Stimulated activated naive CD8-positive, alpha-beta T cell treated with anti-CD3 and anti-CD28 coated beads, Interleukin-15, Interleukin-2, amounts not matched to agents 100 ng/mL and 50 ng/mL, for 24 hours (primary cell): ENCODE measurements around the gene PEX1.
"Not testable (repeated sequence)": the region's sequence is repeated elsewhere in the genome, so short reads cannot be mapped to it uniquely, and the experiment has no call there.

Source experiments
- H3K27ac Mint-ChIP-seq: one replicate; pipeline ENCODE4 v1.8.0; 2021; ENCODE audit warnings: mild to moderate bottlenecking, mixed read lengths
- H3K27me3 Mint-ChIP-seq: one replicate; pipeline ENCODE4 v1.8.0; 2021; ENCODE audit warnings: mixed read lengths
- H3K36me3 Mint-ChIP-seq: one replicate; pipeline ENCODE4 v1.8.0; 2021; ENCODE audit warnings: low read depth, mixed read lengths
- H3K4me1 Mint-ChIP-seq: one replicate; pipeline ENCODE4 v1.8.0; 2021; ENCODE audit warnings: low read depth, mixed read lengths
- H3K4me3 Mint-ChIP-seq: one replicate; pipeline ENCODE4 v1.8.0; 2021; ENCODE audit warnings: mild to moderate bottlenecking, mixed read lengths
- H3K9me3 Mint-ChIP-seq: one replicate; pipeline ENCODE4 v1.8.0; 2021; ENCODE audit warnings: mixed read lengths

PEX1 gene

DNA sequence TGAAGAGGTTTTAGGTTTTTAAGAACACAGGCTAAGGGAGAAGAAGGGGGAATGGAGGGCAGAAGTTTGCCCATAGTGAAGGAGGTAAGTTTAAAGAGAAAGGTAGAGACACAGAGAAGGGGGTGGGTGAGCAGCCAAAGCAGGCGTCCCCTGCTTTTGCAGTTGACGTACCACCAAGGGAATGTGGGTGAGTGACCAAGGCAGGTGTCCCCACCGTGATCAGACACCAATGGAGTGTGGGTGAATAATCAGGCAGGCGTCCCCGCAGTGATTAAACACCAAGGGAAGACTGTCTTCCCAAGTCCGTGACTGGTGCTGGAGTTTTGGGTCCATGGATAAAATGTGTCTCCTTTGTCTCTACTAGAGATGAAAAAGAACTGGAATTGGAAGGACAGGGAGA, 44.1 kb downstream of the PEX1 start:
- not testable (repeated sequence) for H3K4me3 Mint-ChIP-seq, H3K9me3 Mint-ChIP-seq, H3K27me3 Mint-ChIP-seq, H3K4me1 Mint-ChIP-seq, H3K27ac Mint-ChIP-seq
- H3K36me3 Mint-ChIP-seq: peaks cover 17% of the 10 kb centered on the region

DNA sequence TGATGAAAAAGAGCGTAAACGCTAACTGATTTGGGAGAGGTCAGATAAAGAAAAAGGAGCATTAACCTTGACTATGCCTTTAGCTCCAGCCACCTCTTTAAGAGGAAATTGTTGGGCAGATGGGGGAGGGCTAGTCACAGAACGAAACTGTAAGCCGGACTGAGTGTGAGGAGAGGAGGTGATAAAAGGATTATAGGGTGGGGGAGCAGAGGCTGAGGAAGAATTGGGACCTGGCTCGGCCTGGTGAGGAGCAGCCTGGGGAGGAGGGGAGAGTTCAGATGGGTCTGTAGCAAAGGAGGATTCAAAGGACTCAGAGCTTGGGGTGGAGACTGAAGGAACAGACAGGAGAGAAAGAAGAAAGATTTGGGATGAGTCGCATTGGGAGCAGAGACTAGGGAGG, 44.7 kb downstream of the PEX1 start:
- H3K27ac Mint-ChIP-seq, H3K4me1 Mint-ChIP-seq, H3K9me3 Mint-ChIP-seq, H3K4me3 Mint-ChIP-seq, H3K27me3 Mint-ChIP-seq: not testable (repeated sequence)
- peaks cover 15% of the 10 kb centered on the region for H3K36me3 Mint-ChIP-seq

DNA sequence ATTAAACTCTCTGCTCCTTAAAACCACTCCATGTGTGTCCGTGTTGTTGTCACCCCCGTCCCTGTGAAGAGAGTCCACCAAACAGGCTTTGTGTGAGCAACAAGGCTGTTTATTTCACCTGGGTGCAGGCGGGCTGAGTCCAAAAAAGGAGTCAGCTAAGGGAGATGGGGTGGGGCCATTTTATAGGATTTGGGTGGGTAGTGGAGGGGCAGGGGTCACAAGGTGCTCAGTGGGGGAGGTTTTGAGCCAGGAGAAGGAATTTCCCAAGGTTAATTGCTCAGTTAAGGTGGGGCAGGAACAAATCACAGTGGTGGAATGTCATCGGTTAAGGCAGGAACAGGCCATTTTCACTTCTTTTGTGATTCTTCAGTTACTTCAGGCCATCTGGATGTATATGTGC, 49.2 kb downstream of the PEX1 start:
- H3K4me1 Mint-ChIP-seq, H3K4me3 Mint-ChIP-seq, H3K9me3 Mint-ChIP-seq, H3K27me3 Mint-ChIP-seq, H3K27ac Mint-ChIP-seq, H3K36me3 Mint-ChIP-seq: not testable (repeated sequence)

DNA sequence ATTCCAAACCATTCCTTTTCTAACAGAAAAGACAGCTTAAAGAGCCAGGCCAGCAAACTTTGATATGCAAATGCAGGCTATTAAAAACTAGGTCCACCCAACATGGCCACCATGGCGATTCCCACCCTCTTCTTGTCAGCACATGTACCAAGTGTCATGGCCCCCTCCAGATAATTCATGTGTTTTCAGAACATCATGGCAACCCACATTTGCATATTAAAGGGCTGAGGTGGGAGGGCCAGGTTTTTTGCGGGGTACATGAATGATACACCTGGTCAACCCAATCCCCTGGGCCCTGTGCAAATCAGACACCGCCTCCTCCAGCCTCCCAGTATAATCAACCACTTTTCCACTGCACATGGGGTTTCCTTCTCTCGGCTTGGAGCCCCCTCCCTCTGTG, 49.6 kb downstream of the PEX1 start:
- no peaks in the 10 kb centered on the region for H3K27me3 Mint-ChIP-seq
- no peaks in the 10 kb centered on the region for H3K36me3 Mint-ChIP-seq
- H3K27ac Mint-ChIP-seq: no peak overlapping the region
- no peaks in the 10 kb centered on the region for H3K4me1 Mint-ChIP-seq
- H3K4me3 Mint-ChIP-seq: no peak overlapping the region
- no peaks in the 10 kb centered on the region for H3K9me3 Mint-ChIP-seq

DNA sequence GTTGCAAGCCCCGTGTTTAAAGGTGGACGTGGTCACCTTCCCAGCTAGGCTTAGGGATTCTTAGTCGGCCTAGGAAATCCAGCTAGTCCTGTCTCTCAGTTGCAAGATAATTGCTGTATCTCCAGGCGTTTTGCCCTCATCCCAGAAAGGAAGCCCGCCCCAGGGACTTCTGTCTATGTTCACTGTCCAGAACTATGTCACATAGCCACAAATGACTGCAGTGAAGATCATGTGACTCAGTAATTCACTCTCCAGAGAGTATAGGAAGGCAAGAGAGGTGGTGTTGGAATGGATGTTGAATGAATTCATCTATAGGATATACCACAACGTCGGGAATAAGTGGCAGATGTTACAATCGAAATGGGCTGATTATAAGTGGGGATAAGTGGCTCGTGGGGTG, 50.2 kb downstream of the PEX1 start:
- Mint-ChIP-seq H3K27ac (no peak overlapping the region), H3K9me3 (no peaks in the 10 kb centered on the region), H3K4me3 (no peak overlapping the region), H3K36me3 (no peaks in the 10 kb centered on the region), H3K4me1 (no peaks in the 10 kb centered on the region), H3K27me3 (no peaks in the 10 kb centered on the region)

DNA sequence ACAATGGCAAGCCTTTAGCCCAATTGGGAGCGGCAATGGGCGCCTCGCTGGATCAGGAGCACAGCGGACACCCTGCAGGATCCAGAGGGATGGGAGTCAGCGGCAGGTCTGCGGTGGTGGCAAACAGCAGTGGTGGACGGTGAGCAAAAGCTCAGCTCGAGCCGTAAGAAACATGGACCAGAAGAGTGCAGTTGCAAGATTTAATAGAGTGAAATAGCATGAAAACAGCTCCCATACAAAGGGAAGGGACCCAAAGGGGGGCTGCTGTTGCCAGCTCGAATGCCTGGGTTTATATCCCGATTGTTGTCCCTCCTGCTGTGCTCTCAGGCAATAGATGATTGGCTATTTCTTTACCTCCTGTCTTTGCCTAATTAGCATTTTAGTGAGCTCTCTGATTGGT, 50.6 kb downstream of the PEX1 start, which contains the start of gene ERVW-1:
ERVW-1 (minus strand) TSS at position 266 of the 400 bp plus-strand sequence. CDS start 7,565 bp downstream, outside the sequence.
- not testable (repeated sequence) for H3K27ac Mint-ChIP-seq, H3K4me3 Mint-ChIP-seq, H3K9me3 Mint-ChIP-seq, H3K27me3 Mint-ChIP-seq, H3K36me3 Mint-ChIP-seq, H3K4me1 Mint-ChIP-seq

DNA sequence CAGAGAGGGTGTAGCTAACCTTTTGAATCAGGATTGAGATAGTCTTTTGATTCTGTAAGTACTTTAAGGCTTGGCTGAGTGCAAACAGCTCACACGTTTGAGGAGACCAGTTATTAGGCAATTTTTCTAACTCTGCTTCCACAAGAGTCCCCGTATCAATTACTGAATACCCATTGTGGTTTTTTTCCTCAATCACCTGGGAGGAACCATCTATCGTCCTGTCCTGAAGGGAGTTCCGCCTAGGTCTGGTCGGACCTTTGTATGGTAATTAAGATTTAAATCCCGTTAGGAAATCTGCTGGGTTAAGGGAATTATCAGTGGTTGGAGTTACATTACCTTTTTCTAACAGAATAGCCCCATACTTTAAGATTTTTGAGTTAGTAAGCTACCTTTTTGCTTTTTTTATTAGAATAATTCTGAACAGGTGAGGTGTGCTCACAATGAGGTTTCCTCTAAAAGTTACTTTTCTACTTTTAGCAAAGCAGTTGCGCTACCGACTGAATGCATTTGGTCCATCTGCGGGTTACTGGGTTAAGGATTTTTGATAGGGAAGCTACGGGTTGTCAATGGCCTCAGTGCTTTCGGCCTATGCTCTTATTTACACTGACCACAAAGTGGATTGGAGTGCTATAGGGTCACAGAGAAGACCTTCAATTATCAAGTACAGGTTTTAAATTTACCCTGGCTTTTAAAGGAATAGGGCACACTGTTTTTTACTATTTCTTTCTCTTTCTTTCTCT, 52.3 kb downstream of the PEX1 start:
- H3K4me3 Mint-ChIP-seq: not testable (repeated sequence)

DNA sequence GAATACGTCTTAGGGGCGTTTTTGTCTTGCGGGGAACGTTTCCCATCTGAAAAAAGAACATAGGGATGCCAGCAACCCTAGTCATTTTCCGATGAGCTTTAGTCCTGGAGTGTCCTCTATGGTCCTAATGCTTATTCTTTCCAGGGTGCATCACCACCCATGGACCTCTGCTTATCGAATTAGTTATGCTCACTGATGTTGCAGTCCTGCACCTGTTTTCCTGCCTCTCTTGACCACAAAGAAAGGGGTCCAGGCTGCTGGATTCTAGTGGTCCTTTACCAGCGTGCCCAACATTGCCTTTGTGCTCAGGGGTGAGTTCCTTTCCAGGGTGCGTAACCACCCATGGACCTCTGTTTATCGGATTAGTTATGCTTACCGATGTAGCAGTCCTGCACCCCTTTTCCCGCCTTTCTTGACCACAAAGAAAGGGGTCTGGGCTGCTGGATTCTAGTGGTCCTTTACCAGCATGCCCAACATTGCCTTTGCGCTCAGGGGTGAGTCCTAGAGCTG, 53.0 kb downstream of the PEX1 start:
- not testable (repeated sequence) for H3K27ac Mint-ChIP-seq, H3K4me3 Mint-ChIP-seq, H3K9me3 Mint-ChIP-seq, H3K36me3 Mint-ChIP-seq, H3K27me3 Mint-ChIP-seq, H3K4me1 Mint-ChIP-seq

More for the DNA sequence above, 52.3 kb downstream of the PEX1 start:
- H3K9me3 Mint-ChIP-seq, H3K27me3 Mint-ChIP-seq, H3K36me3 Mint-ChIP-seq, H3K4me1 Mint-ChIP-seq, H3K27ac Mint-ChIP-seq: not testable (repeated sequence)

DNA sequence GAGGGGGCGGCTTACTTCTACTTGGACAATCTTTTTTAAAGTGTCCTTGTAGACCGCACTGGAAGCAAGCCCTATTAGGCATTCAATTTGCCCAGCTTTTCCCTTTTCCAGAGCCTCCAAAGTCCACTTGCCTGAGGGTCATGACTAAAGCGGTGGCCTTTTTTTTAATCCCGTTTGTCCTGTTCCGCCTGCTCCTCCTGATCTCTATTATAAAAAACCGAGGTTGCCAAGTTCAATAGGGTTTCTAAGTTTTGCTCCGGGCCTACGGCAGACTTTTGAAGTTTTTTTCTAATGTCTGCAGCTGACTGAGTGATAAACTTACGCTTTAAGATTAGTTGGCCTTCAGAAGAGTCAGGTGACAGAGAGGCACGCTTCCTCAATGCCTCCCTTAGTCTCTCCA, 54.3 kb downstream of the PEX1 start:
- H3K4me3 Mint-ChIP-seq, H3K36me3 Mint-ChIP-seq, H3K4me1 Mint-ChIP-seq, H3K27ac Mint-ChIP-seq, H3K9me3 Mint-ChIP-seq, H3K27me3 Mint-ChIP-seq: not testable (repeated sequence)

DNA sequence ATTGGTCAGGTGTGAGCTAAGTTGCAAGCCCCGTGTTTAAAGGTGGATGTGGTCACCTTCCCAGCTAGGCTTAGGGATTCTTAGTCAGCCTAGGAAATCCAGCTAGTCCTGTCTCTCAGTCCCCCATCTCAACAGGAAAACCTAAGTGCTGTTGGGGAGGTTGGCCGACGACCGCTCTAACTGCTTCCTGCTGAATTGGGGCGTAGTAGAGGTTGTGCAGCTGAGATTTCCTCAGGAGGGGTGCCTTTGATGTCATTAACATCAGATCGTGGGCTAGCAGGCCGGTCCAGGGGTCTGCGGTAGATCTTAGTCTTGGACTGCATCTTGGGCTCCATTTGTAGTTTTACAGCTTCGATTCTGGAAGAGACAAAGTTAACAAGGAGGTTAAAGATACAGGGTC, 59.7 kb downstream of the PEX1 start:
- not testable (repeated sequence) for H3K4me1 Mint-ChIP-seq, H3K27me3 Mint-ChIP-seq, H3K27ac Mint-ChIP-seq, H3K9me3 Mint-ChIP-seq, H3K4me3 Mint-ChIP-seq
- peaks cover 15% of the 10 kb centered on the region for H3K36me3 Mint-ChIP-seq

DNA sequence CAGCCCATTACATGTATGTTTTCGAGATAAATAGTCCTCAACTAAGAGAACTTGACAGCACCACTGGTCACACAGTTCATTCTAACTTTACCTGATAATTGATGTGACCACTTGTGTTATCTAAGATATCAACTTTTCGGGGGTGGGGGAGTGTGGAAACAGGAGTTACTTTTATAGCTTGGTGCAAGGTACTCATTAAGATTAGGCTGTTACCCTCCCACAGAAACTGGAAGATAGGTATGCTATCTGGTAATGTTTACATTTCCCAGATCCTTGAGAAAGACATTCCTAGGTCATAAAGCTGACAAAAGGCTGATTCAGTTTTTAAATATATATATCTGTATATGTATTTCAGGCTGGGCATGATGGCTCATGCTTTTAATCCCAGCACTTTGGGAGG, 61.6 kb downstream of the PEX1 start:
- H3K36me3 Mint-ChIP-seq: peaks cover 15% of the 10 kb centered on the region
- no peaks in the 10 kb centered on the region for H3K27me3 Mint-ChIP-seq
- no peaks in the 10 kb centered on the region for H3K9me3 Mint-ChIP-seq
- H3K27ac Mint-ChIP-seq: no peak overlapping the region
- H3K4me1 Mint-ChIP-seq: no peaks in the 10 kb centered on the region
- no peak overlapping the region for H3K4me3 Mint-ChIP-seq

DNA sequence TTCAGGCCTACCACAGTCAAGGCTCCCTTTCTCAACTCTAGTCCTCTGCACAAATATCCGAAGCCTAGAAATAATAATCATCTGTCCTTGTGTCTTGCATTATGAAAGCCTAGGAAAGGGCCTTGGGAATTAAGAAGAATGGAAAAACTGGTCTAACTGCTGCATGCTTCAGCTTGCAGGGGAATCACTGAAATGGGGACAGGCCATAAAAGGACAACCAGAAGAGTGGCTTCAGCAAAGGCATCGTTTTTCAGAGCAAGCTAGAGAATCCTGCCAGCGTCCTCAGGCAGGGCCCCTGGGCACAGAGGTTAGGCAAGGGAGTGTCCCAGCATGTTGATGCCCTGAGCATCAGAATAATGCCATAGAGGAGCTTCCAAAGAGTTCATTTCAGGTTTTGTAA, 63.8 kb downstream of the PEX1 start:
- no peaks in the 10 kb centered on the region for H3K9me3 Mint-ChIP-seq
- no peaks in the 10 kb centered on the region for H3K27me3 Mint-ChIP-seq
- no peak overlapping the region for H3K4me3 Mint-ChIP-seq
- no peak overlapping the region for H3K27ac Mint-ChIP-seq
- peaks cover 15% of the 10 kb centered on the region for H3K36me3 Mint-ChIP-seq
- H3K4me1 Mint-ChIP-seq: no peaks in the 10 kb centered on the region

DNA sequence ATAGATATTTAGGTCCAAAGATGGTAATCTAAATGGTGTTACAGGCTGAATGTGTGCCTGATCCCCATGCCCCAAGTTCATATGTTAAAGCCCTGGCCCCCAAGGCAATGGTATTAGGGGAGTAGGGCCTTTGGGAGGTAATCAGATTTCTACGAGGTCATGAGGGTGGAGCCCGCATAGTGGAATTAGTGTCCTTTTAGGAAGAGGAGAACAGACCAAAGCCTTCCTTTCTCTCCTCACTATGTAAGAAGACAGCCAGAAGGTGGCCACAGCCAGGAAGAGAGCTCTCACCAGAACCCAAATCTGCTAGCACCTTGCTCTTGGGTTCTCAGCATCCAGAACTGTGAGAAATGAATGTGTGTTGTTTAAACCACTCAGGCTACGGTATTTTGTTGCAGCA, 65.8 kb downstream of the PEX1 start:
- Mint-ChIP-seq H3K4me1 (no peaks in the 10 kb centered on the region), H3K9me3 (no peaks in the 10 kb centered on the region), H3K36me3 (peaks cover 13% of the 10 kb centered on the region), H3K27ac (no peak overlapping the region), H3K27me3 (no peaks in the 10 kb centered on the region), H3K4me3 (no peak overlapping the region)

DNA sequence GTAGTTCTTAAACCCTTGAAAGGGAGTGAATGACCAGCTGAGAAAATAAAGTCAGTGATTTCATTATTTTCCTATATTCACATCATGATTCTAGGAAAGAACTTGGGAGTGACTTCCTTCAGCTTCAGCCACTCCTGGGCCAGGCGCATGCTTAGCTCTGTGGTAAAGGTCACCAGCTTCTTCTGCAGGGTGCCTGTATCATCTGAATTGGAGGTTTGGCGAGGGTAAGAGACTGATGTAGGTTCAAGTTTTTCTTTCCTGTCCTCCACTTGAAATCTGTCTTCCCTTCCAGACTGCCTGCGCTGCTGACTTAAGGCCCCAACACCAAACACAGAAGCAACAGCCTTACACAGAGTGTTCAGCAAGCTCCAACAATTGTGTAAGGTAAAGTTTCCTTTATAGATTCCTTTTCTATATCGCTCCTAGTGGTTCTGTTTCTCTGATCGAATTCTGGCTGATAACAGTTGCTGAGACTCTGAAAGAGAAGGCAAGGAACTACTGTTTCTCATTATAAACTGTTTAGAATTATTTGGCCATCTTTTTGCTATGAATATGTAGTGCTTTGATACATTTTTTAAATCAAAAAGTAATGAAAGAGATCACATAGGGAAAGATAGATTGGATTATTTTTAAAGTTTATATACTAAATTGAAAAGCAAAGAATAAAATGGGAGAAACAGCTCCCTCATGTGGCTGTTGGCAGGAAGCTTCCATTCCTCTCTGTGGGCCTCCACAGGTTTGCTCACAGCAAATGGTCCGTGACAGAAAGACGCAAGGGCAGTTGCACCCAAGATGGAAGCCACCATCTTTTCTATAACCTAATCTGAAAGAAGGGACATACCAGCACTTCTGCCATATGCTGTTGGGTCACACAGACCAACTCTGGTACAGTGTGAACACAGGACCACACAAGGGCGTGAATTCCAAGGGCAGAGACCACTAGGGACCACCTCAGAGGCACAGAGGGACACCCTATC, 67.0 kb downstream of the PEX1 start:
- no peak overlapping the region for H3K4me3 Mint-ChIP-seq
- peaks cover 11% of the 10 kb centered on the region for H3K36me3 Mint-ChIP-seq
- no peak overlapping the region for H3K27ac Mint-ChIP-seq
- H3K9me3 Mint-ChIP-seq: no peaks in the 10 kb centered on the region
- no peaks in the 10 kb centered on the region for H3K4me1 Mint-ChIP-seq
- no peaks in the 10 kb centered on the region for H3K27me3 Mint-ChIP-seq

DNA sequence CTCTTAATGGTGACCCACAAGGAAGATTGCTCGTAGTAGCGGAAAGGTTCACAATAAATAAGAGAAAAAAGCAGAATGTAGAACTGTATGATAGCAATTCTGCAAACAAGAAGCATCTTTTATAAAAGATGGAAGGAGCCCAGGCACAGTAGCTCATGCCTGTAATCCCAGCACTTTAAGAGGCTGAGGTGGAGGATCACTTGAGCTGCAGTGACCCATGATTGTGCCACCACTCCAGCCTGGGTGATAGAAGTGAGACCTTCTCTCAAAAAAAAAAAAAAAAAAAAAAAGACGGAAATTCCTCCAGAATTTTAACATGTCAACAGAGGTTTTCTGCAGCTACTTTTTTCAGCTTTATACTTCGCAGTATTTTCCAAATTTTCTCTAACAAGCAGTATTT, 67.8 kb downstream of the PEX1 start:
- Mint-ChIP-seq H3K4me3 (no peak overlapping the region), H3K27ac (no peak overlapping the region), H3K4me1 (no peaks in the 10 kb centered on the region), H3K27me3 (no peaks in the 10 kb centered on the region), H3K9me3 (no peaks in the 10 kb centered on the region), H3K36me3 (peaks cover 16% of the 10 kb centered on the region)
